ENCODE data around the gene SHANK1.

SHANK1 gene

DNA sequence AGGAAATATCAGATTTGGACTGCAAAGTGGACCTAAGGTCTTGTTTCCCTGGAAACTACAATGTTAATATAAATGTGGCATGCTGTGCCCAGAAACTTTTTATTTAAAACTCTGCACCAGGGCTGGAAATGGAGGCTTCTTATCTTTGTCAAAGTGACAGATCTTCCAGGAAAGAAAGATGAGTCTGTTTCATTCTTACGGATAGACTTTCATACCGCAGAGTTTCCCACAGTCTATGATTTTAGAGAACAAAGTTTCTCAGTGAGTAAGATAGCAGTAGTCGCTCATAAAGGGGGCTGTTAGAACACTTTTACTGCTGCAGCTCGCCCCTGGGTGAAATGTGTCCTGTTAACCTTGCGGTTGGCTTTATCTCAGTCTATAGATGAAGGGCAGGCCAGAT lies 10.3 kb upstream of the SHANK1 start:
- Histone ChIP-seq H3K9ac (ENCODE audit: low read depth, low read length, poor library complexity, severe bottlenecking) (no peak overlapping the region), H3F3A (ENCODE audit: low read depth) (no peaks in the 10 kb centered on the region), H2AFZ (ENCODE audit: low read length) (no peak overlapping the region), H3K9me3 (ENCODE audit: insufficient read depth, low read depth, low read length) (no peaks in the 10 kb centered on the region), H3K9me2 (replicated peaks; ENCODE audit: low read depth, low read length) (no peaks in the 10 kb centered on the region), H3K79me2 (ENCODE audit: insufficient read depth, low read length) (peaks cover 17% of the 10 kb centered on the region; the same call in 1 of the 2 replicates), H4K20me1 (ENCODE audit: insufficient read depth, low read length, poor library complexity, severe bottlenecking) (no peaks in the 10 kb centered on the region), H3K4me1 (ENCODE audit: insufficient read depth, low read length, poor library complexity, severe bottlenecking) (no peaks in the 10 kb centered on the region), H3K4me3 (ENCODE audit: low read length, poor library complexity, severe bottlenecking) (no peak overlapping the region), H3K27me3 (ENCODE audit: insufficient read depth, low read length, poor library complexity, severe bottlenecking) (no peaks in the 10 kb centered on the region), H3K36me3 (ENCODE audit: insufficient read depth, low read length) (no peaks in the 10 kb centered on the region), H3K4me2 (ENCODE audit: low read depth, low read length, poor library complexity, severe bottlenecking) (no peak overlapping the region)
- TF ChIP-seq EZH2phosphoT487 (IDR thresholded peaks at IDR 0.05; ENCODE audit: borderline replicate concordance) = no peak
- TF ChIP-seq, protein P1, sequence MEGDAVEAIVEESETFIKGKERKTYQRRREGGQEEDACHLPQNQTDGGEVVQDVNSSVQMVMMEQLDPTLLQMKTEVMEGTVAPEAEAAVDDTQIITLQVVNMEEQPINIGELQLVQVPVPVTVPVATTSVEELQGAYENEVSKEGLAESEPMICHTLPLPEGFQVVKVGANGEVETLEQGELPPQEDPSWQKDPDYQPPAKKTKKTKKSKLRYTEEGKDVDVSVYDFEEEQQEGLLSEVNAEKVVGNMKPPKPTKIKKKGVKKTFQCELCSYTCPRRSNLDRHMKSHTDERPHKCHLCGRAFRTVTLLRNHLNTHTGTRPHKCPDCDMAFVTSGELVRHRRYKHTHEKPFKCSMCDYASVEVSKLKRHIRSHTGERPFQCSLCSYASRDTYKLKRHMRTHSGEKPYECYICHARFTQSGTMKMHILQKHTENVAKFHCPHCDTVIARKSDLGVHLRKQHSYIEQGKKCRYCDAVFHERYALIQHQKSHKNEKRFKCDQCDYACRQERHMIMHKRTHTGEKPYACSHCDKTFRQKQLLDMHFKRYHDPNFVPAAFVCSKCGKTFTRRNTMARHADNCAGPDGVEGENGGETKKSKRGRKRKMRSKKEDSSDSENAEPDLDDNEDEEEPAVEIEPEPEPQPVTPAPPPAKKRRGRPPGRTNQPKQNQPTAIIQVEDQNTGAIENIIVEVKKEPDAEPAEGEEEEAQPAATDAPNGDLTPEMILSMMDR (conservative IDR thresholded peaks at IDR 0.05; ENCODE audit: low read length) = no peak

DNA sequence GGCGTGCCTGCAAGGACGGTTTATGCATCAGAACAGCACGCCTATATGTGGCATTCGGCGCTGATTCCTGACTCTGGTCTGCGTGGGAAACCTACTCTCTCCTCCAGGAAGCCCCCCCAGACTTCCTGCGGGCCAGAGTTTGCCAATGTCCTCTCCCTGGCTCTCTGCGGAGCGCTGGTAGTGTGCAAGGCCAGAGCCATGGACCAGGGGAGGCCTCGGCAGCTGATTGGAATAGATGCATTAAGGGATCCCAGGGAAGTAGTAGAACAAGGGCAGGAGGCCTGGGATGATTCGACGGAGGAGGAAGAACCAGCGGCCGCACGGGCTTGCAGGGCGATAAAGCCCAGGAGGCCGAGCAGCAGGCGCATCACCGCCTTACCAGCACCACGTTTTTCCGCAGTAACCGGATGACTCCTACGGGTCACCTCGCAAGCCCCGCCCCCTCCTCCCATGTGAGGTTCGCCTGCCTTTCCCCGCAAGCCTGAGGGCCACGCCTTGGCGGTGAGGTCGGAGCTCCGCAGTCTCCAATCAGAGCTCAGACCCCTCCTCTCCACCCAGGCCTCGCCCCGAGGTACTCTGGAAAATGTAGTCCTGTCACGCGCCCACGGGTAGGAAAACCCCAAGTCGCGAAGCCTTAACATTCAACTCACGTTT lies 8.6 kb upstream of the SHANK1 start:
- Histone ChIP-seq H4K20me1 (ENCODE audit: insufficient read depth, low read length, poor library complexity, severe bottlenecking) (no peaks in the 10 kb centered on the region), H3K9me3 (ENCODE audit: insufficient read depth, low read depth, low read length) (no peaks in the 10 kb centered on the region), H3K9ac (ENCODE audit: low read depth, low read length, poor library complexity, severe bottlenecking) (no peak overlapping the region), H3K4me1 (ENCODE audit: insufficient read depth, low read length, poor library complexity, severe bottlenecking) (no peaks in the 10 kb centered on the region), H3K36me3 (ENCODE audit: insufficient read depth, low read length) (no peaks in the 10 kb centered on the region), H3K79me2 (ENCODE audit: insufficient read depth, low read length) (peaks cover 17% of the 10 kb centered on the region; the same call in 1 of the 2 replicates), H3K4me3 (ENCODE audit: low read length, poor library complexity, severe bottlenecking) (no peak overlapping the region), H3F3A (ENCODE audit: low read depth) (no peaks in the 10 kb centered on the region), H2AFZ (ENCODE audit: low read length) (no peak overlapping the region), H3K27me3 (ENCODE audit: insufficient read depth, low read length, poor library complexity, severe bottlenecking) (no peaks in the 10 kb centered on the region), H3K9me2 (replicated peaks; ENCODE audit: low read depth, low read length) (no peaks in the 10 kb centered on the region), H3K4me2 (ENCODE audit: low read depth, low read length, poor library complexity, severe bottlenecking) (no peak overlapping the region)
- TF ChIP-seq, protein P1 (conservative IDR thresholded peaks at IDR 0.05; ENCODE audit: low read length) = no peak
- TF ChIP-seq EZH2phosphoT487 (IDR thresholded peaks at IDR 0.05; ENCODE audit: borderline replicate concordance) = no peak

DNA sequence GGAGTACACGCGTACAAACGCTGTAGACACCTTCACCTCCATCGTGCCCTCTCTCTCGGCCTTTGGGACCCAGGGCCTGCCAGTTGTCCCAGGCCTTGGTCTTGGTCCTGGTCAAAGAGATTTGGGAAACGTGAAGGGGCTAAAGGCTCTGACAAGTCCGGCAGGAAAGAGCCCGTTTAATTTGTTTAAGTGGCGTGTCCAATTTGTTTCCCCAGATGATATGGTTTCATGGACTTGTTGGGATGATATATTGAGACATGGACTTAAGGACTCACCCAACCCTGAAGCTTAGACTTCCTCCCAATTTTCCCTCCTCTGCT lies 6.3 kb upstream of the SHANK1 start:
- no peak overlapping the region for H2AFZ ChIP-seq (ENCODE audit: low read length)
- H3K27me3 ChIP-seq (ENCODE audit: insufficient read depth, low read length, poor library complexity, severe bottlenecking) = no peaks in the 10 kb centered on the region
- H3K9me2 ChIP-seq (replicated peaks; ENCODE audit: low read depth, low read length) = no peaks in the 10 kb centered on the region
- H3K4me1 ChIP-seq (ENCODE audit: insufficient read depth, low read length, poor library complexity, severe bottlenecking) = no peaks in the 10 kb centered on the region
- peak overlapping the region; percentile 74 for H3K4me3 ChIP-seq (ENCODE audit: low read length, poor library complexity, severe bottlenecking)
- H3K9me3 ChIP-seq (ENCODE audit: insufficient read depth, low read depth, low read length) = no peaks in the 10 kb centered on the region
- H3F3A ChIP-seq (ENCODE audit: low read depth) = no peaks in the 10 kb centered on the region
- peak overlapping the region; percentile 80 for H3K9ac ChIP-seq (ENCODE audit: low read depth, low read length, poor library complexity, severe bottlenecking)
- peaks cover 17% of the 10 kb centered on the region; the same call in 1 of the 2 replicates for H3K79me2 ChIP-seq (ENCODE audit: insufficient read depth, low read length)
- peak overlapping the region; percentile 75 for H3K4me2 ChIP-seq (ENCODE audit: low read depth, low read length, poor library complexity, severe bottlenecking)
- no peak for TF ChIP-seq EZH2phosphoT487 (IDR thresholded peaks at IDR 0.05; ENCODE audit: borderline replicate concordance)
- no peaks in the 10 kb centered on the region for H4K20me1 ChIP-seq (ENCODE audit: insufficient read depth, low read length, poor library complexity, severe bottlenecking)
- H3K36me3 ChIP-seq (ENCODE audit: insufficient read depth, low read length) = no peaks in the 10 kb centered on the region
